ENCODE data around the gene PRTFDC1. TPM values are rescaled to one million over a fixed set of nuclear protein-coding genes. Genes with fewer than 3 reads are reported as not detected.

Gene PRTFDC1
- total and polyA plus RNA-seq, 10 donors = 0.85 to 3.8 (median 2.6) TPM

- H3K27me3 ChIP-seq (replicated peaks in 1 of 7) = no peaks in the 10 kb centered on the region
- no peaks in the 10 kb centered on the region for H3K36me3 ChIP-seq
- 76 to 84% (median 83%) methylated on average over 6 of the region's 6 CpGs for WGBS, 5 donors
- peaks cover 0 to 8% (median 2%) of the 10 kb centered on the region in 6 donors for H3K4me1 ChIP-seq
- H3K9me3 ChIP-seq = peaks cover 0 to 13% (median 10%) of the 10 kb centered on the region in 8 donors
- no peak for TF ChIP-seq POLR2A (IDR thresholded peaks at IDR 0.05)
- TF ChIP-seq CTCF (IDR thresholded peaks at IDR 0.05 in 8 of 11, conservative IDR thresholded peaks at IDR 0.05 in 3 of 11) = no peak
- no peak for TF ChIP-seq POLR2AphosphoS5 (IDR thresholded peaks at IDR 0.05)
- no peak overlapping the region for H3K27ac ChIP-seq
- no peak for DNase-seq
- no peak overlapping the region for H3K4me3 ChIP-seq
- intact Hi-C loops (cut with DNase I; ENCODE audit: low total_unique reads) = no loop called here
Measured at GRCh38 chr10:24872049-24872789, 80.2 kb downstream of the PRTFDC1 start.

GRCh38 chr10:24871011-24871935 lies 81.1 kb downstream of the PRTFDC1 start:
- H3K4me3 ChIP-seq = no peak overlapping the region
- intact Hi-C loops (cut with DNase I; ENCODE audit: low total_unique reads) = no loop called here
- 84 to 90% (median 84%) methylated on average over 13 of the region's 13 CpGs for WGBS, 5 donors

GRCh38 chr10:24869354-24870015 lies 82.9 kb downstream of the PRTFDC1 start:
- no peak overlapping the region for H3K4me3 ChIP-seq
- WGBS, 5 donors = 47 to 62% (median 56%) methylated on average over 2 of the region's 2 CpGs
- no peak for TF ChIP-seq POLR2AphosphoS5 (IDR thresholded peaks at IDR 0.05)
- TF ChIP-seq CTCF (IDR thresholded peaks at IDR 0.05 in 8 of 11, conservative IDR thresholded peaks at IDR 0.05 in 3 of 11) = no peak
- TF ChIP-seq POLR2A (IDR thresholded peaks at IDR 0.05) = no peak
- no peak overlapping the region for H3K27ac ChIP-seq
- peaks cover 0 to 8% (median 2%) of the 10 kb centered on the region in 6 donors for H3K4me1 ChIP-seq
- no peaks in the 10 kb centered on the region for H3K27me3 ChIP-seq (replicated peaks in 1 of 7)
- intact Hi-C loops (cut with DNase I; ENCODE audit: low total_unique reads) = no loop called here
- no peaks in the 10 kb centered on the region for H3K36me3 ChIP-seq
- H3K9me3 ChIP-seq = peaks cover 0 to 3% (median 1%) of the 10 kb centered on the region in 8 donors
- DNase-seq = no peak

More at GRCh38 chr10:24871011-24871935, 81.1 kb downstream of the PRTFDC1 start:
- Histone ChIP-seq H3K27me3 (replicated peaks in 1 of 7) (no peaks in the 10 kb centered on the region), H3K4me1 (peaks cover 0 to 8% (median 2%) of the 10 kb centered on the region in 6 donors), H3K9me3 (peaks cover 0 to 13% (median 10%) of the 10 kb centered on the region in 8 donors), H3K36me3 (no peaks in the 10 kb centered on the region), H3K27ac (no peak overlapping the region)
- no peak for TF ChIP-seq POLR2AphosphoS5 (IDR thresholded peaks at IDR 0.05)
- no peak for TF ChIP-seq POLR2A (IDR thresholded peaks at IDR 0.05)
- no peak for TF ChIP-seq CTCF (IDR thresholded peaks at IDR 0.05 in 8 of 11, conservative IDR thresholded peaks at IDR 0.05 in 3 of 11)
- DNase-seq = no peak
